AG04450 (cell line): ENCODE measurements around the gene HNRNPM. TPM values are rescaled to one million over a fixed set of nuclear protein-coding genes. Genes with fewer than 3 reads are reported as not detected.

Experiments used
- CTCF ChIA-PET: fragments of 300-600, 350-600 bp; formaldehyde crosslinking; extraction: SDS; loops from one replicate; lab custom pipeline; 2022; ENCODE audit warnings: antibody characterized with exemption, inconsistent platforms; lab: Charles Lee
- POLR2A ChIA-PET: fragments of 350-600 bp; formaldehyde crosslinking; extraction: SDS; loops from one replicate; lab custom pipeline; 2021; ENCODE audit warnings: antibody characterized with exemption, inconsistent platforms; lab: Yijun Ruan, JAX
- DNase-seq: peaks from one replicate; pipeline ENCODE4 v3.0.0-alpha.2; 2011; ENCODE audit warnings: low read depth, low spot score
- H3K27ac ChIP-seq: one replicate; pipeline ENCODE4 v1.5.1; 2012; ENCODE audit warnings: low read depth, low read length, control low read depth
- H3K27me3 ChIP-seq: one replicate; pipeline ENCODE4 v1.6.0; 2012; ENCODE audit warnings: low read length; ENCODE audit not compliant: control insufficient read depth, insufficient read depth
- H3K4me3 ChIP-seq: 2 replicates; pipeline ENCODE4 v1.5.1; 2011; ENCODE audit warnings: mild to moderate bottlenecking, low read depth, low read length, control low read depth
- H3K9me3 ChIP-seq: 2 replicates; pipeline ENCODE4 v1.5.1; 2012; ENCODE audit warnings: low read length; ENCODE audit not compliant: control insufficient read depth, insufficient read depth
- CTCF ChIP-seq: IDR thresholded peaks from 2 replicates; pipeline ENCODE4 v1.5.1; 2011; ENCODE audit warnings: low read depth, low read length, control low read depth, inconsistent platforms
- polyA plus RNA-seq: library from polyadenylated mRNA; depleted of rRNA; stranded (reverse); fragments of >200 nt; gene quantifications from 2 replicates; pipeline ENCODE4 v1.2.3, GENCODE V29; 2011

The HNRNPM gene
- polyA plus RNA-seq, 1 experiment: 122 TPM

- CTCF ChIA-PET: no interaction called here
Measured at GRCh38 chr19:8466018-8466417, 21.2 kb downstream of the HNRNPM start.

DNA sequence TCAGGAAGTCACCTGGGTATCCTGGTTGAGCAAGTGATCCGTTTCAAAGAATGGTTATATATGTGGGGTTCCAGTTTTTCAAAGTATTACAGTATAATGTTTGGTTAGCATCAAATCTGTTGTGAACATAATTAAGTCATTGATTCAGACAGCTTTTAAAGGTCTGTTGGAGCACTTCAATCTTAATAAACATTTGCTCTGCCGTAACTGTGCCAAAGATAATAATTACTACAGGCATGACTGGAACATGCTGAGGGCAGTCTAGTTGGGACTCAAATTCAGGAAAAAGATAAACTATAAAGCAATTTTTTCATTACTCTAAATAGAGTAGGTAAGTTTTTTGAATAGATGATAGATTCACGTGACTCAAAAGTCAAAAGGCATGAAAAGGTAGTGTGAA, 23.3 kb downstream of the HNRNPM start:
- Histone ChIP-seq H3K27me3 (no peaks in the 10 kb centered on the region), H3K9me3 (no peaks in the 10 kb centered on the region), H3K27ac (no peak overlapping the region), H3K4me3 (no peak overlapping the region)
- POLR2A ChIA-PET: no interaction called here
- no peak for TF ChIP-seq CTCF
- no peak for DNase-seq
- CTCF ChIA-PET: no interaction called here

More at GRCh38 chr19:8466018-8466417, 21.2 kb downstream of the HNRNPM start:
- no peaks in the 10 kb centered on the region for H3K27me3 ChIP-seq
- H3K27ac ChIP-seq: peak overlapping the region; percentile 54
- no peaks in the 10 kb centered on the region for H3K9me3 ChIP-seq
- TF ChIP-seq CTCF: no peak
- H3K4me3 ChIP-seq: no peak overlapping the region
- POLR2A ChIA-PET: interaction anchor here (0.7 to 1.1 kb wide), 2 partner anchors 42 to 143 kb away, joined by 4 read pairs; no protein-coding TSS in a partner anchor
- peak; percentile 73 for DNase-seq

DNA sequence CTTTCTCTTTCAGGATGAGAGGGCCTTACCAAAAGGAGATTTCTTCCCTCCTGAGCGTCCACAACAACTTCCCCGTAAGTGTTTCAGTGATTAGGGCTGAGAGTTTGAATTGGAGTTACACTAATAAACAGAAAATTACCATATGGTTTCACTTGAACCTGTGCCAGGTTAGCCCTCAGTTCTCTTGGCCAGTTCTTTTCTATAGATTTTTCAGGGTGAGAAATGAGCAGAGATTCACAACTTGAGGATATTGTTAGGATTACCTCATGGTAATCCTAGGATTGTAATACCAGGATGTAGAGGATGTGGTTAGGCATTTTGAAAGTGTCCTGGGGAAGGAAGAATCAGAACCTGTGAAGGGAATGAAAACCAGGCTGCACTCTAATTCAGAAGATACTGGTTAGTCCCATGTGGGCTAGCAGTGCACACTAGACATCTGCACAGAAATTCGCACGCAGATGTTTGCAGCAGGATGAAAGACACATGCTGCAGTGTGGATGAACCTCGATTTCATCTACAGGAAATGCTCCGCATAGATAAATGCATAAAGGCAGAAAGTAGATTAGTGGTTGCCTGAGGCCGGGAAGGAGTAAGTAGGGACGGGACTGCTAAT, 24.1 kb downstream of the HNRNPM start:
- no peaks in the 10 kb centered on the region for H3K27me3 ChIP-seq
- DNase-seq: peak; percentile 52
- CTCF ChIA-PET: no interaction called here
- POLR2A ChIA-PET: interaction anchor here (0.6 kb wide), 1 partner anchor 128 kb away, joined by 5 read pairs; no protein-coding TSS in a partner anchor
- peak overlapping the region; percentile 48 for H3K27ac ChIP-seq
- no peak for TF ChIP-seq CTCF
- H3K9me3 ChIP-seq: no peaks in the 10 kb centered on the region
- no peak overlapping the region for H3K4me3 ChIP-seq

DNA sequence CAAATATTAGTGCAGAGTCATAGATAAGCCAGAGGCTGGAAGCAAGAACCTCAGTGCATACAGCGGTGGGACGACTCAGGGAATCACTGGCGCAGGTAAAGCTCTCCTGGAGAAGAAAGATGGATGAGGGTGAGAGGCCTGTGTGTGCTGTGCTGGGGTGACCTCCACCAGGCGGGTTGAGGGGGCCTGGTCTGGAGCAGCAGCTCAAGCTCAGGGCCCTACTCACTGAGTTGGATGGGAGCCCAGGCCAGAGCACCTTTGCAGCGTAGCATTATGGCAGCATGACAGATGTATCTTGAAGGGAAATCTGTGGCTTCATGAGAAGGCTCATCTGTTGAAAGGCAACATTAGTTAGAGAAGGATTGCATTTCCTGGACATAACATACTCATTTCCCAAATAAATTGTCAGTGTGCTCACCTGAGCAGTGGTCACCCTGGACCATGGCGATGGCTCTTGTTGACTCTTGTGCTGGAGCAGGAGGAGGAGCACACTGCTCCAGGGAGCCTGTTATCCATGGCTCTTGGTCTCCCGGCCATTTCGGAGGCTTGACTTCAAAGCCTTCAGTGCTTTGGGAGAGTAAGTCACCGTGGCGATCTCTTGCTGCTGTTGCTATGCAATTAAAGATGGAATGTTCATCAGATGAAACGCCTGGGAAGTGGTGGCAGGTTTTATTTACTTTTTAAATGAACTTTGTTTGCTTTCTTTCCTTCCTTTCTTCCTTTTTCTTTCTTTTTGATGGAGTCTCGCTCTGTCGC, 25.0 kb downstream of the HNRNPM start:
- Histone ChIP-seq H3K4me3 (no peak overlapping the region), H3K27me3 (no peaks in the 10 kb centered on the region), H3K9me3 (no peaks in the 10 kb centered on the region), H3K27ac (no peak overlapping the region)
- DNase-seq: no peak
- TF ChIP-seq CTCF: no peak
- POLR2A ChIA-PET: interaction anchor here (0.6 kb wide), 1 partner anchor 129 kb away, joined by 5 read pairs; no protein-coding TSS in a partner anchor
- CTCF ChIA-PET: no interaction called here
